Thoracic aorta (tissue), 2 donors: ENCODE measurements around the gene SPOCK3. TPM values are rescaled to one million over a fixed set of nuclear protein-coding genes. Genes with fewer than 3 reads are reported as not detected.

Source experiments
- ATAC-seq: fragments of 150-250 bp; one replicate; pipeline ENCODE4 v1.8.0; 2017; ENCODE audit warnings: low read depth; ENCODE audit not compliant: insufficient number of reproducible peaks, low FRiP score
- DNase-seq: peaks from one replicate; pipeline ENCODE4 v3.0.0-alpha.2; 2020; ENCODE audit warnings: low spot score
- H3K27ac ChIP-seq, 2 donors: fragments of 200-600 bp; sonication (generic); 1 replicate in 1 of 2; 2 replicates in 1 of 2; pipeline ENCODE4 v1.5.1; 2016; ENCODE audit warnings: mild to moderate bottlenecking in 2 of 2, moderate library complexity in 2 of 2
- H3K27me3 ChIP-seq: fragments of 200-600 bp; sonication (generic); replicated peaks from 2 replicates; pipeline ENCODE4 v1.6.0; 2016; ENCODE audit warnings: mild to moderate bottlenecking; ENCODE audit not compliant: insufficient read depth
- H3K36me3 ChIP-seq: fragments of 200-600 bp; sonication (generic); one replicate; pipeline ENCODE4 v1.5.1; 2016
- H3K4me1 ChIP-seq, 2 donors: fragments of 200-600 bp; sonication (generic); 1 replicate in 1 of 2; 2 replicates in 1 of 2; pipeline versions ENCODE4 v1.5.1 to v1.6.0; 2016; ENCODE audit warnings: low read depth in 2 of 2, mild to moderate bottlenecking in 1 of 2; ENCODE audit not compliant: control insufficient read depth in 1 of 2
- H3K4me3 ChIP-seq: fragments of 200-600 bp; sonication (generic); 2 replicates; pipeline ENCODE4 v1.5.1; 2016; ENCODE audit warnings: mild to moderate bottlenecking
- H3K9me3 ChIP-seq: fragments of 200-600 bp; sonication (generic); 2 replicates; pipeline ENCODE4 v1.5.1; 2016
- total RNA-seq, 2 donors: library from RNA; depleted of rRNA; stranded (reverse); fragments of >200 nt; gene quantifications; one replicate each; pipeline versions ENCODE4 v1.1.0 to v1.2.3, GENCODE V29; 2016
- TF ChIP-seq, protein P1 (sequence below): fragments of 200-600 bp; sonication (generic); IDR thresholded peaks from one replicate; pipeline ENCODE4 v1.5.1; 2019; ENCODE audit warnings: antibody characterized with exemption

SPOCK3 gene
- total RNA-seq, 2 donors from 2014 or later: not detected

DNA sequence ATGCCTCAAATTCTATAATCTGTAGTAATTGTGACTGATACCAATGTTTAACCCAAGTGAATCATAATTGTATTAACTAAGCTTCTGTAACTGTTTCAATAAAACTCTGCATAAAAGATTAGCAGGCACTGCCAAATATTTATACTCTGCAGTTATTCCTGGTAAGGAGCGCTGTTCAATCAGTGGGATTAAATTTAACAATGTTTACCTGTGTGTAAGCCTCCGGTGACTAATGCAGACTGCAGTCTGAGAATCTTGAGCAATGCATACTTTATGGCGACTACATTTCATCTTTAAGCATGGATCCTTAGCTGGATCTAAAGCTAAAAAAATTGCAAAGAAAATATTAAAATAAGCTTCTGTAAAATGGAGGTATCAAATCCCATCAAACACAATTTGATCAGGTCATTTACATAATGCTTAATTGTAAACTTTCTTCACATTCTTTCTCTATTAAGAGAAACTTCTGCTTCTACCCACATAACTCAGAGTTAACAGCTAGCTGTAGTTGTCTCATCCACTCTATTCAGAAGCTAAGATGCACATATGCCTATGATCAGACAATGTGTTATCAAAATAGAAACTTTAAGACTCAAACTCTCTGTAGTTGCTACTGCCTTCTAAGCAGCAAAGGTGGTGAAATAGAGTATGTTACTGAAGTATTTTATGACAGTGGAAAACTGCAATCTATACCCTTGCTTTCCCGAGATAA is 234.0 kb downstream of the SPOCK3 start:
- DNase-seq (no peak), ATAC-seq (no peak)
- H3K4me1 ChIP-seq: no peaks in the 10 kb centered on the region
- H3K27me3 ChIP-seq: no peaks in the 10 kb centered on the region
- TF ChIP-seq, protein P1, sequence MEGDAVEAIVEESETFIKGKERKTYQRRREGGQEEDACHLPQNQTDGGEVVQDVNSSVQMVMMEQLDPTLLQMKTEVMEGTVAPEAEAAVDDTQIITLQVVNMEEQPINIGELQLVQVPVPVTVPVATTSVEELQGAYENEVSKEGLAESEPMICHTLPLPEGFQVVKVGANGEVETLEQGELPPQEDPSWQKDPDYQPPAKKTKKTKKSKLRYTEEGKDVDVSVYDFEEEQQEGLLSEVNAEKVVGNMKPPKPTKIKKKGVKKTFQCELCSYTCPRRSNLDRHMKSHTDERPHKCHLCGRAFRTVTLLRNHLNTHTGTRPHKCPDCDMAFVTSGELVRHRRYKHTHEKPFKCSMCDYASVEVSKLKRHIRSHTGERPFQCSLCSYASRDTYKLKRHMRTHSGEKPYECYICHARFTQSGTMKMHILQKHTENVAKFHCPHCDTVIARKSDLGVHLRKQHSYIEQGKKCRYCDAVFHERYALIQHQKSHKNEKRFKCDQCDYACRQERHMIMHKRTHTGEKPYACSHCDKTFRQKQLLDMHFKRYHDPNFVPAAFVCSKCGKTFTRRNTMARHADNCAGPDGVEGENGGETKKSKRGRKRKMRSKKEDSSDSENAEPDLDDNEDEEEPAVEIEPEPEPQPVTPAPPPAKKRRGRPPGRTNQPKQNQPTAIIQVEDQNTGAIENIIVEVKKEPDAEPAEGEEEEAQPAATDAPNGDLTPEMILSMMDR: no peak
- no peaks in the 10 kb centered on the region for H3K36me3 ChIP-seq
- no peaks in the 10 kb centered on the region for H3K9me3 ChIP-seq
- no peak overlapping the region for H3K27ac ChIP-seq
- no peak overlapping the region for H3K4me3 ChIP-seq

DNA sequence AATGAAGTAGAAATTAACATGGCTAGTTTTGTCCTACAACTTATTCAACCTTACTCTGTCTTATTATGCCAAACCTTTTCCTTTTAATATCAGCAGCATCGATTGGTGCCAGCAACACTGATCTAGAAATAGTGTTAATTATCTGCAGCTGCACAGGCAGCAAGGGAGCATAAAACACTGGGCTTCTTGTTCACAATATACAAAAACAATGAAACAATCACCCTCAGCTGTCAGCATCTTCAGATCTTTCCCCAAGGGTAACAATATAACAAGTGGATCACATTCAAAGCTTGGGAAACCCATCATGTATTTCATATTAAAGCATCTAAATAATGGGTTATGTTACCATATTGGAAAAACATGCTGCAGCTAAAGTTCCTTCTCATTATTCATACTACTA is 238.1 kb downstream of the SPOCK3 start:
- TF ChIP-seq, protein P1: no peak
- Histone ChIP-seq H3K4me1 (no peaks in the 10 kb centered on the region), H3K27ac (no peak overlapping the region), H3K27me3 (no peaks in the 10 kb centered on the region), H3K4me3 (no peak overlapping the region), H3K9me3 (no peaks in the 10 kb centered on the region), H3K36me3 (no peaks in the 10 kb centered on the region)
- ATAC-seq (no peak), DNase-seq (no peak)

DNA sequence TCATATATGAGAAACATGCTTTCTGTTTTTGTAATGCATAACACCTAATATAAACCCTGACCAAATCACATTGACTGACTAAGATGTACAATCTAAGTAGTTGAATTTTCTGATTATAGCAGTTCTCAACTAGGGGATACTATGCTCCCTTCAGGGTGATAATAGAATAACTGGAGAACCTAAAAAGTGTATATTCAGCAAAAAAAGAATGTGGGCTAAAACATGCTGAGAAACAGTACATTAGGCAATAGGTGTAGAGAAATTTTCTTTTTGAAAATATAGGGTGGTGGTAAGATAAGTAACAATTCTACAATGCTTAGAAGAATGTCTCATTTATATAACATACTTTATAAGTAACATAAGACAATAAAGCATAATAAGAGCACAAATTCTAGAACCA is 239.6 kb downstream of the SPOCK3 start:
- DNase-seq (no peak), ATAC-seq (no peak)
- H3K36me3 ChIP-seq: no peaks in the 10 kb centered on the region
- no peaks in the 10 kb centered on the region for H3K27me3 ChIP-seq
- H3K9me3 ChIP-seq: no peaks in the 10 kb centered on the region
- TF ChIP-seq, protein P1: no peak
- H3K4me1 ChIP-seq: no peaks in the 10 kb centered on the region
- H3K4me3 ChIP-seq: no peak overlapping the region
- no peak overlapping the region for H3K27ac ChIP-seq

DNA sequence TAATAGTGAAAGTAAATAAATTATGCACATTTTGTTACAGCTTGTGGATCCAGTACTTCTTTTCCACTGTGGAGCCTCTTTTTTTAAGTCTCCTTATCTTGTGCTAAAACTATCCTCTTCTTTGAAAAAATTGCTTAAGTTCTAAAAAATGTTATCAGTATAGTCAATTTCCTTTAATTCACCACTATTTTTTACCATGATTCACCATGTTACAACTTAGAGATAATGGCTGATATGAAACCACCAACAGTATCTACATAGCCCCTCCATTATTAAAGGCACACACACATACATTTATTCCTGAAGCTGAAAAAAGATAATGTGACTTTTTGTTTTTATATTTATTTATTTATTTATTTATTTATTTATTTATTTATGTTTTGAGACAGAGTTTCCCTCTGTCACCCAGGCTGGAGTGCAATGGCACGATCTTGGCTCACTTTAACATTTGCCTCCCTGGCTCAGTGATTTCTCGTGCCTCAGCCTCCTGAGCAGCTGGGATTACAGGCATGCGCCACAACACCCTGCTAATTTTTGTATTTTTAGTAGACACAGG is 243.2 kb downstream of the SPOCK3 start:
- H3K4me1 ChIP-seq: no peaks in the 10 kb centered on the region
- ATAC-seq: no peak
- H3K9me3 ChIP-seq: no peaks in the 10 kb centered on the region
- no peaks in the 10 kb centered on the region for H3K36me3 ChIP-seq
- no peak for DNase-seq
- no peak overlapping the region for H3K4me3 ChIP-seq
- H3K27me3 ChIP-seq: no peaks in the 10 kb centered on the region
- no peak overlapping the region for H3K27ac ChIP-seq
- TF ChIP-seq, protein P1: no peak

DNA sequence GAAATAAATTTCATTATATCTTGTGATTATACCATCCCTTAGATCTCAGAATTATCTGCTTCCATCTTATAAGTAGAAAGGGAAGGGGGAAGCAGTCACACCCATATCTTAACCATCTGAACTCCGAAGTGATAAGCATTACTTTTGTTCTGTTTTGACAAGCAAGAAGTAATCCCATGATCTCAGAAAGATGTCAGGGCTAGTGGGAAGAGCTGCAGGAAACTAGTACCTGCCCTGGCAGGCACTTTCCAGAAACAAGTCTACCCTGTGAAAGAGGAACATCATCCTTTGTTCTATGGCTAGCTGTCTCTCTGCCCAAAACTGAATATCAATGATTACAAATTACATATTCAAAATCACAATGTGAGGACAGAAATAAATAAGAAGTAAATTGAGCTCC is 244.4 kb downstream of the SPOCK3 start:
- H3K4me1 ChIP-seq: no peaks in the 10 kb centered on the region

More for the DNA sequence above, 244.4 kb downstream of the SPOCK3 start:
- no peaks in the 10 kb centered on the region for H3K36me3 ChIP-seq
- no peaks in the 10 kb centered on the region for H3K9me3 ChIP-seq
- no peak for ATAC-seq
- H3K27me3 ChIP-seq: no peaks in the 10 kb centered on the region
- no peak overlapping the region for H3K4me3 ChIP-seq
- TF ChIP-seq, protein P1: no peak
- no peak overlapping the region for H3K27ac ChIP-seq
- DNase-seq: no peak
